Measurements from ENCODE around the gene F11R.
"Not testable (repeated sequence)": the region's sequence is repeated elsewhere in the genome, so short reads cannot be mapped to it uniquely, and the experiment has no call there.

Gene F11R

GRCh38 chr1:161009602-161010211 is 11.2 kb downstream of the F11R start:
- no peak for DNase-seq

- no peak for DNase-seq
These were observed 12.0 kb downstream of the F11R start for GRCh38 chr1:161008869-161009510.

- DNase-seq, result no peak
These were observed 13.6 kb downstream of the F11R start for GRCh38 chr1:161007369-161007768.

- no peak for DNase-seq
These were observed 14.4 kb downstream of the F11R start for GRCh38 chr1:161006563-161006962.

GRCh38 chr1:161001525-161001924 is 19.4 kb downstream of the F11R start:
- no peak for DNase-seq

GRCh38 chr1:161000736-161001480 is 20.0 kb downstream of the F11R start:
- no peak for DNase-seq

- no peak for DNase-seq
These were observed 21.6 kb downstream of the F11R start for GRCh38 chr1:160999376-160999775.

- peak; percentile 40 to 51 for DNase-seq
These were observed 23.5 kb downstream of the F11R start for GRCh38 chr1:160997323-160998038.

GRCh38 chr1:160996178-160996577 is 24.8 kb downstream of the F11R start:
- DNase-seq, result no peak

GRCh38 chr1:160993544-160994193 is 27.3 kb downstream of the F11R start:
- DNase-seq, result no peak

- DNase-seq, result not testable (repeated sequence)
These were observed 28.9 kb downstream of the F11R start for GRCh38 chr1:160992036-160992435.

GRCh38 chr1:160987359-160988050 is 33.4 kb downstream of the F11R start:
- DNase-seq, result no peak

GRCh38 chr1:160985723-160986122 is 35.2 kb downstream of the F11R start:
- DNase-seq, result no peak

- no peak for DNase-seq
These were observed 39.2 kb downstream of the F11R start for GRCh38 chr1:160981584-160982411.

- DNase-seq, result no peak
These were observed 41.7 kb downstream of the F11R start for GRCh38 chr1:160979286-160979685.

GRCh38 chr1:160978510-160978927 is 42.4 kb downstream of the F11R start:
- DNase-seq, result no peak

GRCh38 chr1:160975026-160975425 is 45.9 kb downstream of the F11R start:
- no peak for DNase-seq

- DNase-seq, result no peak
These were observed 47.5 kb downstream of the F11R start for GRCh38 chr1:160973491-160973890.

GRCh38 chr1:160972939-160973338 is 48.0 kb downstream of the F11R start:
- DNase-seq, result no peak

GRCh38 chr1:160971618-160972056 is 49.3 kb downstream of the F11R start:
- no peak for DNase-seq

GRCh38 chr1:160963521-160963920 is 57.4 kb downstream of the F11R start:
- DNase-seq, result no peak

Measured in activated CD4-positive, alpha-beta T cell treated with anti-CD3 and anti-CD28 coated beads for 4 hours (primary cell).